AG09309 (cell line): ENCODE results near the gene HIVEP3.

Experiments
- DNase-seq: peaks from one replicate; pipeline ENCODE4 v3.0.0-alpha.2; 2010; ENCODE audit warnings: low read depth
- H3K4me3 ChIP-seq: 2 replicates; pipeline ENCODE4 v1.5.1; 2011; ENCODE audit warnings: mild to moderate bottlenecking, low read depth, low read length, moderate library complexity; ENCODE audit not compliant: control insufficient read depth
- TF ChIP-seq, protein P1 (sequence below): IDR thresholded peaks from 2 replicates; pipeline ENCODE4 v1.5.1; 2011; ENCODE audit warnings: mild to moderate bottlenecking, low read depth, low read length, inconsistent platforms; ENCODE audit not compliant: insufficient read depth, control insufficient read depth; ENCODE audit errors: missing control alignments

Gene HIVEP3

GRCh38 chr1:41783189-41783639, 135.5 kb downstream of the HIVEP3 start:
- TF ChIP-seq, protein P1, sequence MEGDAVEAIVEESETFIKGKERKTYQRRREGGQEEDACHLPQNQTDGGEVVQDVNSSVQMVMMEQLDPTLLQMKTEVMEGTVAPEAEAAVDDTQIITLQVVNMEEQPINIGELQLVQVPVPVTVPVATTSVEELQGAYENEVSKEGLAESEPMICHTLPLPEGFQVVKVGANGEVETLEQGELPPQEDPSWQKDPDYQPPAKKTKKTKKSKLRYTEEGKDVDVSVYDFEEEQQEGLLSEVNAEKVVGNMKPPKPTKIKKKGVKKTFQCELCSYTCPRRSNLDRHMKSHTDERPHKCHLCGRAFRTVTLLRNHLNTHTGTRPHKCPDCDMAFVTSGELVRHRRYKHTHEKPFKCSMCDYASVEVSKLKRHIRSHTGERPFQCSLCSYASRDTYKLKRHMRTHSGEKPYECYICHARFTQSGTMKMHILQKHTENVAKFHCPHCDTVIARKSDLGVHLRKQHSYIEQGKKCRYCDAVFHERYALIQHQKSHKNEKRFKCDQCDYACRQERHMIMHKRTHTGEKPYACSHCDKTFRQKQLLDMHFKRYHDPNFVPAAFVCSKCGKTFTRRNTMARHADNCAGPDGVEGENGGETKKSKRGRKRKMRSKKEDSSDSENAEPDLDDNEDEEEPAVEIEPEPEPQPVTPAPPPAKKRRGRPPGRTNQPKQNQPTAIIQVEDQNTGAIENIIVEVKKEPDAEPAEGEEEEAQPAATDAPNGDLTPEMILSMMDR = no peak
- peak; percentile 81 for DNase-seq
- H3K4me3 ChIP-seq = no peak overlapping the region

- no peak for DNase-seq
- TF ChIP-seq, protein P1 = no peak
- no peak overlapping the region for H3K4me3 ChIP-seq
Measured at GRCh38 chr1:41780916-41781315, 137.8 kb downstream of the HIVEP3 start.

DNA sequence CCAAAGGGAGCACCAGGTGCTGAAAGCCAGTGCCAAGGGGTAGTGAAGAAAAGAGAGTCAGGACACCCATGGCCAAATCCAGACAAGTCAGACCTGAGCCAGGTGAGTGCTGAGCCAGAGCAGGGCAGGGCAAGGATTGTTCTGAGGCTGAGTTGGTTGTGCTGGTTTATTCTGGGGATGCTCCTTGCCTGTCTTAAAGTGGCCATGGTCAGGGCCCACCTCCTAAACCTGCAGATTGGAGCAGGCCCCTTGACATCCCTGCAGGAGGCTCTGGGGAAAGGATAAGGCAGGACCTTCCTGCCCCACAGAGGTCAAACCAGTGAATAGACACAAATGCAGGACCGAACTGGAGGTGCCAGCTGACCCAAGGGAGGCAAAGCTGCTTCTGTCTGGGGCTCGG, 138.4 kb downstream of the HIVEP3 start:
- TF ChIP-seq, protein P1 = no peak
- H3K4me3 ChIP-seq = no peak overlapping the region
- DNase-seq = no peak

DNA sequence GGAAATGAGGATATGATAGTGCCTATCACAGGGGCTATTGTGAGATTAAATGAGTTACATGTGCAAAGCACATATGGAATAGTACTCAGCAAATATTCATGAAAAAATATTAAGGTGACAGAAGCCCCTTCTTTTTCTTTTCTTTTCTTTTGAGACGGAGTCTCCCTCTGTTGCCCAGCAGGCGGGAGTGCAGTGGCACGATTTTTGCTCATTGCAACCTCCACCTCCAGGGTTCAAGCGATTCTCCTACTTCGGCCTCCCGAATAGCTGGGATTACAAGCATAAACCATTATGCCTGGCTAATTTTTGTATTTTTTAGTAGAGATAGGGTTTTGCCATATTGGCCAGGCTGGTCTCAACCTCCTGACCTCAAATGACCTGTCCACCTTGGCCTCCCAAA, 139.4 kb downstream of the HIVEP3 start:
- no peak overlapping the region for H3K4me3 ChIP-seq
- TF ChIP-seq, protein P1 = peak; percentile 14
- no peak for DNase-seq

GRCh38 chr1:41777695-41778094, 141.0 kb downstream of the HIVEP3 start:
- no peak overlapping the region for H3K4me3 ChIP-seq
- TF ChIP-seq, protein P1 = no peak
- no peak for DNase-seq

DNA sequence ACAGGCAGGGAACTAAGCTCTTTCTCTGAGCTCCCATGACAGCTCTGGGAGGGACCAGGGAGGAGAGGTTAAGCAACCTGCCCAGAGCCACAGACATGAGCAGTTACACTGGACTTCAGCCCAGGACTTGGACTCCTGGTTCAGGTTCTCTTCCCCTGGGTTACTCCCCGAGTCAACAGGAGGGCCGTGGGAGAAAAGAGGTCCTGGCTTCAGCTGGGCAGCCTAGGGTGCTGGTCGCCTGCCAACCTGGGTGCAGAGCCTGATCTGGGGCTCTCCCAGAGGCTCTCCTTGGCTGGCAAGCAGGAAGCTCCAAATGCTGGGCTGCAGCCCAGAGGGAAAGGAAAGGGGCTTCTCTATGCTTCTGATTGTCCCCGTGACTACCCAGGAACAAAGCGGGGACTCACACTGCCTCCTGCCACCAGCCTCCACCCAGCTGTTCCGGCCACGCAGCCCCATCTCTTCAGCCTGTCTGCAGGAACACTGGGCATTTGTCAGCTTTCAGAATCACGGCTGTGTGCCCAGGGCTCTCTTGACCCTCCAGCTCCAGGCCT, 141.8 kb downstream of the HIVEP3 start:
- H3K4me3 ChIP-seq = no peak overlapping the region
- DNase-seq = no peak
- TF ChIP-seq, protein P1 = no peak
